Endothelial cell of umbilical vein (primary cell): ENCODE results near the gene CNST. TPM values are rescaled to one million over a fixed set of nuclear protein-coding genes. Genes with fewer than 3 reads are reported as not detected.

Source experiments
- BruUV-seq: library from RNA; stranded (reverse); fragments of 400-500 nt; replicated peaks from 2 replicates; lab custom pipeline; 2021; lab: Mats Ljungman, UMichigan
- CTCF ChIA-PET: fragments of 300-600, 350-600 bp; sonication (Branson Sonifier 250); formaldehyde crosslinking; loops from one replicate; lab custom pipeline; 2021; ENCODE audit warnings: antibody characterized with exemption, inconsistent platforms; lab: Charles Lee
- POLR2A ChIA-PET: fragments of 300-600, 350-600 bp; sonication (Branson Sonifier 250); formaldehyde crosslinking; loops from one replicate; lab custom pipeline; 2021; ENCODE audit warnings: antibody characterized with exemption, inconsistent platforms; lab: Charles Lee
- DNase-seq: peaks from one replicate; pipeline ENCODE4 v3.0.0-alpha.2; 2011; ENCODE audit warnings: low read depth, low spot score
- FAIRE-seq: peaks from 2 replicates; lab custom pipeline; 2011; peaks lifted over from hg19 to GRCh38; lab: Jason Lieb, UNC
- H2AFZ ChIP-seq: 2 replicates; pipeline ENCODE4 v1.6.0; 2012; ENCODE audit warnings: low read depth, low read length, control low read depth, inconsistent platforms
- H3K27ac ChIP-seq: 2 replicates; pipeline ENCODE4 v1.5.1; 2011; ENCODE audit warnings: low read depth, mild to moderate bottlenecking, control low read depth, low read length, moderate library complexity; ENCODE audit not compliant: insufficient read depth
- H3K27me3 ChIP-seq, 2 experiments: 2 replicates each; pipeline versions ENCODE4 v1.6.0 to v1.6.1; 2011; ENCODE audit warnings: low read length in 2 of 2, mixed read lengths in 1 of 2; ENCODE audit not compliant: control insufficient read depth in 2 of 2, insufficient read depth in 2 of 2
- H3K36me3 ChIP-seq, 2 experiments: 2 replicates in 1 of 2; 3 replicates in 1 of 2; pipeline ENCODE4 v1.5.1; 2011; ENCODE audit warnings: low read length in 2 of 2, mild to moderate bottlenecking in 1 of 2, moderate library complexity in 1 of 2; ENCODE audit not compliant: control insufficient read depth in 2 of 2, insufficient read depth in 2 of 2; ENCODE audit errors: extremely low read depth in 1 of 2
- H3K4me1 ChIP-seq: 3 replicates; pipeline ENCODE4 v1.5.1; 2011; ENCODE audit warnings: mild to moderate bottlenecking, low read length; ENCODE audit not compliant: control insufficient read depth, insufficient read depth; ENCODE audit errors: extremely low read depth
- H3K4me2 ChIP-seq: 2 replicates; pipeline ENCODE4 v1.6.1; 2011; ENCODE audit warnings: low read length, control low read depth, mixed read lengths; ENCODE audit not compliant: insufficient read depth
- H3K4me3 ChIP-seq, 3 experiments: fragments of 200-600 bp in 1 of 3; sonication (generic), shearing (Covaris generic) in 1 of 3; replicated peaks in 1 of 3; 2 replicates each; pipeline ENCODE4 v1.5.1; 2011 to 2016; ENCODE audit warnings: control low read depth in 3 of 3, low read length in 3 of 3, mild to moderate bottlenecking in 2 of 3, inconsistent platforms in 1 of 3, low read depth in 1 of 3, moderate library complexity in 1 of 3; ENCODE audit not compliant: insufficient read depth in 1 of 3
- H3K79me2 ChIP-seq: 2 replicates; pipeline ENCODE4 v1.6.0; 2012; ENCODE audit warnings: low read length, inconsistent platforms; ENCODE audit not compliant: control insufficient read depth, insufficient read depth
- H3K9ac ChIP-seq: replicated peaks from 2 replicates; pipeline ENCODE3; 2011; ENCODE audit warnings: low read length, control low read depth; ENCODE audit not compliant: insufficient read depth; ENCODE audit errors: extremely low read depth
- H3K9me1 ChIP-seq: replicated peaks from 3 replicates; pipeline ENCODE4 v1.6.0; 2011; ENCODE audit warnings: mild to moderate bottlenecking, low read length; ENCODE audit not compliant: control insufficient read depth, insufficient read depth; ENCODE audit errors: extremely low read depth
- H3K9me3 ChIP-seq: replicated peaks from 2 replicates; pipeline ENCODE4 v1.5.1; 2012; ENCODE audit warnings: low read length, inconsistent platforms; ENCODE audit not compliant: control insufficient read depth, insufficient read depth
- H4K20me1 ChIP-seq: replicated peaks from 2 replicates; pipeline ENCODE3; 2011; ENCODE audit warnings: mild to moderate bottlenecking, low read length; ENCODE audit not compliant: control insufficient read depth, insufficient read depth; ENCODE audit errors: extremely low read depth
- CTCF ChIP-seq, 2 donors: IDR thresholded peaks; 1 replicate in 1 of 2; 2 replicates in 1 of 2; pipeline ENCODE4 v1.5.1; 2011; ENCODE audit warnings: low read length in 2 of 2, mild to moderate bottlenecking in 2 of 2, moderate library complexity in 2 of 2, control low read depth in 1 of 2, inconsistent platforms in 1 of 2, low read depth in 1 of 2; ENCODE audit not compliant: insufficient read depth in 1 of 2; ENCODE audit errors: extremely low read depth in 1 of 2
- EZH2 ChIP-seq: IDR thresholded peaks from 2 replicates; pipeline ENCODE4 v1.6.1; 2012; ENCODE audit warnings: borderline replicate concordance, low read depth, mild to moderate bottlenecking, moderate library complexity, low read length, inconsistent platforms; ENCODE audit not compliant: severe bottlenecking
- FOS ChIP-seq: IDR thresholded peaks from 2 replicates; pipeline ENCODE4 v1.6.1; 2011; ENCODE audit warnings: mild to moderate bottlenecking, low read length, moderate library complexity, borderline replicate concordance; ENCODE audit not compliant: insufficient read depth
- GATA2 ChIP-seq: IDR thresholded peaks from 2 replicates; pipeline ENCODE4 v1.7.0; 2011; ENCODE audit warnings: low read depth, mild to moderate bottlenecking, moderate library complexity, mixed read lengths, low read length; ENCODE audit not compliant: insufficient read length, insufficient read depth
- MAX ChIP-seq: IDR thresholded peaks from 2 replicates; pipeline ENCODE4 v1.6.1; 2011; ENCODE audit not compliant: insufficient read depth, insufficient read length
- POLR2A ChIP-seq: IDR thresholded peaks from 2 replicates; pipeline ENCODE4 v1.6.1; 2012; ENCODE audit warnings: low read depth, mild to moderate bottlenecking, control low read depth, low read length
- POLR2AphosphoS5 ChIP-seq: IDR thresholded peaks from 2 replicates; pipeline ENCODE4 v1.6.1; 2012; ENCODE audit warnings: low read depth, mild to moderate bottlenecking, control low read depth, low read length, moderate library complexity; ENCODE audit not compliant: insufficient read depth
- dilution Hi-C: fragments of 300-500 bp; cut with MboI; formaldehyde crosslinking; loops from one replicate; pipeline ENCODE4 v1.15.0; 2019; ENCODE audit warnings: low sequenced_read_pairs; ENCODE audit not compliant: extremely low pct_ligation_motif_present
- intact Hi-C: fragments of 100-400 bp; cut with micrococcal nuclease; formaldehyde crosslinking; loops from one replicate; pipeline ENCODE4 v1.10.0; 2022
- polyA plus RNA-seq, 4 experiments: library from polyadenylated mRNA; depleted of rRNA in 3 of 4; stranded (reverse) in 3 of 4; unstranded in 1 of 4; fragments of >200 nt; gene quantifications; 2 replicates each; pipeline versions ENCODE4 v1.2.1 to v1.2.3, GENCODE V29; 2011 to 2012; ENCODE audit warnings: missing spikeins in 1 of 4
- total RNA-seq: library from RNA; stranded (reverse); gene quantifications from 2 replicates; pipeline ENCODE4 v1.2.3, GENCODE V29; 2021

Gene CNST
- total and polyA plus RNA-seq, 2 donors (not counting 3 experiments of a cell fraction or from before 2014, with no cell fraction given): 6.3 to 18.1 TPM

- Histone ChIP-seq H4K20me1 (no peaks in the 10 kb centered on the region), H3K4me3 (no peak overlapping the region), H3K4me2 (no peak overlapping the region), H3K9ac (no peak overlapping the region), H3K9me3 (no peaks in the 10 kb centered on the region), H3K9me1 (no peaks in the 10 kb centered on the region), H3K27me3 (no peaks in the 10 kb centered on the region), H3K79me2 (no peaks in the 10 kb centered on the region), H3K36me3 (no peaks in the 10 kb centered on the region), H3K4me1 (peaks cover 4% of the 10 kb centered on the region), H3K27ac (no peak overlapping the region), H2AFZ (no peak overlapping the region)
- BruUV-seq: no TSS peak
- ChIA-PET POLR2A (no interaction called here), CTCF (interaction anchor here (0.9 to 3.2 kb wide), 3 partner anchors 7 to 1529 kb away, joined by 3 to 18 read pairs (median 3); no protein-coding TSS in a partner anchor)
- peak; percentile 40 for FAIRE-seq
- TF ChIP-seq EZH2 (no peak), GATA2 (no peak), POLR2AphosphoS5 (no peak), POLR2A (no peak), MAX (no peak), FOS (no peak), CTCF (IDR thresholded peaks at IDR 0.05; ENCODE audit: extremely low read depth in 1 of 2, insufficient read depth in 1 of 2, low read depth in 1 of 2, low read length in 2 of 2) (no peak)
- intact Hi-C loops (no loop called here), dilution Hi-C loops (no loop called here)
- peak; percentile 23 for DNase-seq
These were observed 115.9 kb downstream of the CNST start for GRCh38 chr1:246681900-246682895.
